ENCODE results near the gene ZNF692.

DNA sequence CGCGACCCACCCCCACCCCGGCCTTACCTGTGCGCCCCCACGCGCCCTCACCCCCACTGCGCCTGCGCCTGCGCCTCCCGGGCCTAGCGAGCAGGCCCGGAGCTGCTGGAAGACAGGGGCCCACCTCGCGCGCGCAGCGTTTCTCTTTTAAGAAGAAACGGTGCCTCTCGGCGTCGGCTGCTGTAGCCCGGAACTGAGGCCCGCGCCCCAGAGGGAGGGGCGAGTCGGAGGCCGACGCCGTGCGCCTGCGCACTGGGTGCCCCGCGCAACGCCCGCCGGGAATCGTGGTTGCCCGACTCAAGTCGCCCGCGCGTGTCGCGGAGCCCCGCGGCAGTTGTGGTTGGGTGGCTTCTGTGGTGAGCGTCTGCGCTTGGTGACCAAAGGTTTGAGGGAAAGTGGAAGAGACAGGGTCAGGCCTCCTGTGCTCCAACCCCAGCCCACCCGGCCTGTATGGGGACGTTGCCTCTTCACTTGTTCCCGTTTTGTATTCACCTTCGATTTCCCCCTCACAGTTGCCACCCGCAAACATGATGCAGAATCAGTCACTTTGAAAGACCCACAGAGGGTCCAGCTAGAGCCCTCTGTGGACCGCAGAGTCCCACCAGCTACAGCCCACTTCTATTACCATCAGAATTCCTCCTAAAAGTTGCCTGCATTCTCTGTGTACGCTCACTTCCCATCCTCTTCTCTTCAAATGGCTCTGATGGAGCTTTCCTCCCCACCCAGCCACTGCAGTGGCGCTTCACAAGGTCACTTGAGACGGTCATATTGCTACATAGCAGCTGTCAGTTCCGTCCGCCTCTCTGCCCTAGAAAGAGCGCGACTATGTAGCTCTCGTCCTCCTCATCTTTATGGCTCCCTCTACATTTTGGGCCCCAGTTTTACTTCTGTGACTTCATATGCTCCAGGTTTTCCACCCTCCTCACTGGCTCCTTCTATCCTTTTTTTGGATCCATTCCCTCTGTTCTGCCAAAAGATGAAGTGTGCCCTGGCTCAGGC lies at the start of gene ZNF692:
- TF ChIP-seq, protein P1, sequence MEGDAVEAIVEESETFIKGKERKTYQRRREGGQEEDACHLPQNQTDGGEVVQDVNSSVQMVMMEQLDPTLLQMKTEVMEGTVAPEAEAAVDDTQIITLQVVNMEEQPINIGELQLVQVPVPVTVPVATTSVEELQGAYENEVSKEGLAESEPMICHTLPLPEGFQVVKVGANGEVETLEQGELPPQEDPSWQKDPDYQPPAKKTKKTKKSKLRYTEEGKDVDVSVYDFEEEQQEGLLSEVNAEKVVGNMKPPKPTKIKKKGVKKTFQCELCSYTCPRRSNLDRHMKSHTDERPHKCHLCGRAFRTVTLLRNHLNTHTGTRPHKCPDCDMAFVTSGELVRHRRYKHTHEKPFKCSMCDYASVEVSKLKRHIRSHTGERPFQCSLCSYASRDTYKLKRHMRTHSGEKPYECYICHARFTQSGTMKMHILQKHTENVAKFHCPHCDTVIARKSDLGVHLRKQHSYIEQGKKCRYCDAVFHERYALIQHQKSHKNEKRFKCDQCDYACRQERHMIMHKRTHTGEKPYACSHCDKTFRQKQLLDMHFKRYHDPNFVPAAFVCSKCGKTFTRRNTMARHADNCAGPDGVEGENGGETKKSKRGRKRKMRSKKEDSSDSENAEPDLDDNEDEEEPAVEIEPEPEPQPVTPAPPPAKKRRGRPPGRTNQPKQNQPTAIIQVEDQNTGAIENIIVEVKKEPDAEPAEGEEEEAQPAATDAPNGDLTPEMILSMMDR (IDR thresholded peaks at IDR 0.05) = peak in 1 of 6 experiments; percentile 47
- peak in 3 of 4 donors; percentile 57 to 85 (median 84) for TF ChIP-seq POLR2A (IDR thresholded peaks at IDR 0.05)

All from esophagus squamous epithelium (tissue), 4 donors.